ENCODE measurements around the gene ZFAND2A. TPM values are rescaled to one million over a fixed set of nuclear protein-coding genes. Genes with fewer than 3 reads are reported as not detected.

Gene ZFAND2A
- total and polyA plus RNA-seq, 2 experiments from 2014 or later, result 15.3 to 29.2 TPM

- no peak for DNase-seq (ENCODE audit: low spot score)
- no peaks in the 10 kb centered on the region for H3K9me3 Mint-ChIP-seq
- Histone ChIP-seq H3K9me2 (ENCODE audit: insufficient read depth) (no peaks in the 10 kb centered on the region), H3K79me2 (replicated peaks; ENCODE audit: insufficient read depth) (peaks cover 48% of the 10 kb centered on the region), H3F3A (replicated peaks; ENCODE audit: low read depth) (no peaks in the 10 kb centered on the region), H3K36me3 (ENCODE audit: insufficient read depth) (no peaks in the 10 kb centered on the region), H3K27ac (ENCODE audit: low read depth) (no peak overlapping the region), H3K4me1 (ENCODE audit: insufficient read depth) (no peaks in the 10 kb centered on the region), H4K20me1 (replicated peaks; ENCODE audit: insufficient read depth) (peaks cover 7% of the 10 kb centered on the region; the same call in 1 of the 2 replicates), H3K4me3 (no peak overlapping the region), H2AFZ (no peak overlapping the region), H3K4me2 (no peak overlapping the region), H3K27me3 (ENCODE audit: insufficient read depth) (no peaks in the 10 kb centered on the region)
- H3K4me1 Mint-ChIP-seq, result no peaks in the 10 kb centered on the region; the same call in 2 of the 3 replicates
- H3K4me3 Mint-ChIP-seq, result no peak overlapping the region
- ATAC-seq, result no peak
- H3K36me3 Mint-ChIP-seq (ENCODE audit: low read depth), result peaks cover 4% of the 10 kb centered on the region; the same call in 2 of the 3 replicates
- TF ChIP-seq, protein P1, sequence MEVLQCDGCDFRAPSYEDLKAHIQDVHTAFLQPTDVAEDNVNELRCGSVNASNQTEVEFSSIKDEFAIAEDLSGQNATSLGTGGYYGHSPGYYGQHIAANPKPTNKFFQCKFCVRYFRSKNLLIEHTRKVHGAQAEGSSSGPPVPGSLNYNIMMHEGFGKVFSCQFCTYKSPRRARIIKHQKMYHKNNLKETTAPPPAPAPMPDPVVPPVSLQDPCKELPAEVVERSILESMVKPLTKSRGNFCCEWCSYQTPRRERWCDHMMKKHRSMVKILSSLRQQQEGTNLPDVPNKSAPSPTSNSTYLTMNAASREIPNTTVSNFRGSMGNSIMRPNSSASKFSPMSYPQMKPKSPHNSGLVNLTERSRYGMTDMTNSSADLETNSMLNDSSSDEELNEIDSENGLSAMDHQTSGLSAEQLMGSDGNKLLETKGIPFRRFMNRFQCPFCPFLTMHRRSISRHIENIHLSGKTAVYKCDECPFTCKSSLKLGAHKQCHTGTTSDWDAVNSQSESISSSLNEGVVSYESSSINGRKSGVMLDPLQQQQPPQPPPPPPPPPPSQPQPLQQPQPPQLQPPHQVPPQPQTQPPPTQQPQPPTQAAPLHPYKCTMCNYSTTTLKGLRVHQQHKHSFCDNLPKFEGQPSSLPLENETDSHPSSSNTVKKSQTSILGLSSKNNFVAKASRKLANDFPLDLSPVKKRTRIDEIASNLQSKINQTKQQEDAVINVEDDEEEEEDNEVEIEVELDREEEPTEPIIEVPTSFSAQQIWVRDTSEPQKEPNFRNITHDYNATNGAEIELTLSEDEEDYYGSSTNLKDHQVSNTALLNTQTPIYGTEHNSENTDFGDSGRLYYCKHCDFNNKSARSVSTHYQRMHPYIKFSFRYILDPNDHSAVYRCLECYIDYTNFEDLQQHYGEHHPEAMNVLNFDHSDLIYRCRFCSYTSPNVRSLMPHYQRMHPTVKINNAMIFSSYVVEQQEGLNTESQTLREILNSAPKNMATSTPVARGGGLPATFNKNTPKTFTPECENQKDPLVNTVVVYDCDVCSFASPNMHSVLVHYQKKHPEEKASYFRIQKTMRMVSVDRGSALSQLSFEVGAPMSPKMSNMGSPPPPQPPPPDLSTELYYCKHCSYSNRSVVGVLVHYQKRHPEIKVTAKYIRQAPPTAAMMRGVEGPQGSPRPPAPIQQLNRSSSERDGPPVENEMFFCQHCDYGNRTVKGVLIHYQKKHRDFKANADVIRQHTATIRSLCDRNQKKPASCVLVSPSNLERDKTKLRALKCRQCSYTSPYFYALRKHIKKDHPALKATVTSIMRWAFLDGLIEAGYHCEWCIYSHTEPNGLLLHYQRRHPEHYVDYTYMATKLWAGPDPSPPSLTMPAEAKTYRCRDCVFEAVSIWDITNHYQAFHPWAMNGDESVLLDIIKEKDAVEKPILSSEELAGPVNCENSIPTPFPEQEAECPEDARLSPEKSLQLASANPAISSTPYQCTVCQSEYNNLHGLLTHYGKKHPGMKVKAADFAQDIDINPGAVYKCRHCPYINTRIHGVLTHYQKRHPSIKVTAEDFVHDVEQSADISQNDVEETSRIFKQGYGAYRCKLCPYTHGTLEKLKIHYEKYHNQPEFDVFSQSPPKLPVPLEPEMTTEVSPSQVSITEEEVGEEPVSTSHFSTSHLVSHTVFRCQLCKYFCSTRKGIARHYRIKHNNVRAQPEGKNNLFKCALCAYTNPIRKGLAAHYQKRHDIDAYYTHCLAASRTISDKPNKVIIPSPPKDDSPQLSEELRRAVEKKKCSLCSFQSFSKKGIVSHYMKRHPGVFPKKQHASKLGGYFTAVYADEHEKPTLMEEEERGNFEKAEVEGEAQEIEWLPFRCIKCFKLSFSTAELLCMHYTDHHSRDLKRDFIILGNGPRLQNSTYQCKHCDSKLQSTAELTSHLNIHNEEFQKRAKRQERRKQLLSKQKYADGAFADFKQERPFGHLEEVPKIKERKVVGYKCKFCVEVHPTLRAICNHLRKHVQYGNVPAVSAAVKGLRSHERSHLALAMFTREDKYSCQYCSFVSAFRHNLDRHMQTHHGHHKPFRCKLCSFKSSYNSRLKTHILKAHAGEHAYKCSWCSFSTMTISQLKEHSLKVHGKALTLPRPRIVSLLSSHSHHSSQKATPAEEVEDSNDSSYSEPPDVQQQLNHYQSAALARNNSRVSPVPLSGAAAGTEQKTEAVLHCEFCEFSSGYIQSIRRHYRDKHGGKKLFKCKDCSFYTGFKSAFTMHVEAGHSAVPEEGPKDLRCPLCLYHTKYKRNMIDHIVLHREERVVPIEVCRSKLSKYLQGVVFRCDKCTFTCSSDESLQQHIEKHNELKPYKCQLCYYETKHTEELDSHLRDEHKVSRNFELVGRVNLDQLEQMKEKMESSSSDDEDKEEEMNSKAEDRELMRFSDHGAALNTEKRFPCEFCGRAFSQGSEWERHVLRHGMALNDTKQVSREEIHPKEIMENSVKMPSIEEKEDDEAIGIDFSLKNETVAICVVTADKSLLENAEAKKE (CRISPR knock-in tag; IDR thresholded peaks at IDR 0.05), result no peak
- TF ChIP-seq EZH2phosphoT487 (IDR thresholded peaks at IDR 0.05; ENCODE audit: unreplicated experiment) (no peak), NANOG (IDR thresholded peaks at IDR 0.05; ENCODE audit: borderline replicate concordance) (no peak), JUNB (IDR thresholded peaks at IDR 0.05; ENCODE audit: unreplicated experiment) (no peak), CREB1 (CRISPR knock-in tag; IDR thresholded peaks at IDR 0.05; ENCODE audit: low read depth) (no peak), ETS1 (IDR thresholded peaks at IDR 0.05) (no peak), POLR2AphosphoS5 (IDR thresholded peaks at IDR 0.05; ENCODE audit: low read depth) (no peak), ZNF331 (CRISPR knock-in tag; IDR thresholded peaks at IDR 0.05; ENCODE audit: low read depth) (no peak), EZH2 (IDR thresholded peaks at IDR 0.05; ENCODE audit: low read depth, unreplicated experiment) (no peak), ZNF114 (CRISPR knock-in tag; IDR thresholded peaks at IDR 0.05) (no peak)
- TF ChIP-seq, protein P2, sequence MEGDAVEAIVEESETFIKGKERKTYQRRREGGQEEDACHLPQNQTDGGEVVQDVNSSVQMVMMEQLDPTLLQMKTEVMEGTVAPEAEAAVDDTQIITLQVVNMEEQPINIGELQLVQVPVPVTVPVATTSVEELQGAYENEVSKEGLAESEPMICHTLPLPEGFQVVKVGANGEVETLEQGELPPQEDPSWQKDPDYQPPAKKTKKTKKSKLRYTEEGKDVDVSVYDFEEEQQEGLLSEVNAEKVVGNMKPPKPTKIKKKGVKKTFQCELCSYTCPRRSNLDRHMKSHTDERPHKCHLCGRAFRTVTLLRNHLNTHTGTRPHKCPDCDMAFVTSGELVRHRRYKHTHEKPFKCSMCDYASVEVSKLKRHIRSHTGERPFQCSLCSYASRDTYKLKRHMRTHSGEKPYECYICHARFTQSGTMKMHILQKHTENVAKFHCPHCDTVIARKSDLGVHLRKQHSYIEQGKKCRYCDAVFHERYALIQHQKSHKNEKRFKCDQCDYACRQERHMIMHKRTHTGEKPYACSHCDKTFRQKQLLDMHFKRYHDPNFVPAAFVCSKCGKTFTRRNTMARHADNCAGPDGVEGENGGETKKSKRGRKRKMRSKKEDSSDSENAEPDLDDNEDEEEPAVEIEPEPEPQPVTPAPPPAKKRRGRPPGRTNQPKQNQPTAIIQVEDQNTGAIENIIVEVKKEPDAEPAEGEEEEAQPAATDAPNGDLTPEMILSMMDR (conservative IDR thresholded peaks at IDR 0.05; ENCODE audit: low read depth in 2 of 2), result no peak
- H3K27ac Mint-ChIP-seq, result no peak overlapping the region
- H3K27me3 Mint-ChIP-seq (ENCODE audit: insufficient read depth, low read depth, poor library complexity), result peaks cover 7% of the 10 kb centered on the region
These were observed 48.8 kb downstream of the ZFAND2A start for GRCh38 chr7:1111156-1111555.

All from GM23338 (cell line).